ENCODE data around the gene ZNF674. TPM values are rescaled to one million over a fixed set of nuclear protein-coding genes. Genes with fewer than 3 reads are reported as not detected.

ZNF674 gene
- total RNA-seq, 1 donor from 2014 or later, result 11.3 TPM

Small RNAs within 50 kb of the gene (small RNA-seq; reads per million reads assigned to genes)
- gene RF00017 (ENCODE audit: low replicate concordance) (not detected), gene RNU6-50P (ENCODE audit: low replicate concordance) (not detected)

Other genes with a start within 250 kb of the ZNF674 start
- gene CHST7, start 28.3 kb upstream of the ZNF674 start, total RNA-seq, result 6.4 TPM
- gene SLC9A7, start 213.7 kb upstream of the ZNF674 start, total RNA-seq, result 26.1 TPM

Data from temporal lobe (tissue), 2 donors.